Natural killer cell (primary cell): ENCODE measurements around the gene PPP2R5C. TPM values are rescaled to one million over a fixed set of nuclear protein-coding genes. Genes with fewer than 3 reads are reported as not detected.

Experiments
- ATAC-seq, 3 donors: fragments of 150-1000 bp in 2 of 3; fragments of 200-7000 bp in 1 of 3; cut with Tn5 transposase; 1 replicate in 1 of 3; 2 replicates in 2 of 3; pipeline ENCODE4 v1.10.0; 2021; ENCODE audit warnings: mild to moderate bottlenecking in 2 of 3, moderate library complexity in 2 of 3
- DNase-seq, 2 donors: peaks; one replicate each; pipeline versions ENCODE4 v3.0.0 to v3.0.0-alpha.2; 2013 to 2021; ENCODE audit warnings: mixed read lengths in 1 of 2
- H3K27ac ChIP-seq: one replicate; pipeline ENCODE4 v1.5.1; 2013; ENCODE audit warnings: mild to moderate bottlenecking, low read length
- H3K27me3 ChIP-seq: one replicate; pipeline ENCODE4 v1.6.1; 2013; ENCODE audit warnings: low read length; ENCODE audit not compliant: control insufficient read depth, insufficient read depth
- H3K36me3 ChIP-seq: one replicate; pipeline ENCODE4 v1.6.1; 2013; ENCODE audit warnings: low read length; ENCODE audit not compliant: control insufficient read depth, insufficient read depth
- H3K4me1 ChIP-seq: one replicate; pipeline ENCODE4 v1.6.1; 2013; ENCODE audit warnings: low read length; ENCODE audit not compliant: control insufficient read depth, insufficient read depth
- H3K4me3 ChIP-seq: one replicate; pipeline ENCODE4 v1.5.1; 2013; ENCODE audit warnings: low read length
- H3K9me3 ChIP-seq: one replicate; pipeline ENCODE4 v1.6.1; 2013; ENCODE audit warnings: low read length; ENCODE audit not compliant: control insufficient read depth, insufficient read depth
- H3K27ac Mint-ChIP-seq, 2 donors: one replicate each; pipeline ENCODE4 v1.8.0; 2022; ENCODE audit warnings: mild to moderate bottlenecking in 2 of 2, mixed read lengths in 2 of 2, moderate library complexity in 1 of 2
- H3K27me3 Mint-ChIP-seq, 2 donors: one replicate each; pipeline ENCODE4 v1.8.0; 2022; ENCODE audit warnings: low read depth in 2 of 2, mixed read lengths in 2 of 2
- H3K36me3 Mint-ChIP-seq: one replicate; pipeline ENCODE4 v1.8.0; 2022; ENCODE audit warnings: mixed read lengths
- H3K4me1 Mint-ChIP-seq, 2 donors: one replicate each; pipeline ENCODE4 v1.8.0; 2022; ENCODE audit warnings: mixed read lengths in 2 of 2
- H3K4me3 Mint-ChIP-seq: one replicate; pipeline ENCODE4 v1.8.0; 2022; ENCODE audit warnings: mild to moderate bottlenecking, moderate library complexity, mixed read lengths
- H3K9me3 Mint-ChIP-seq, 2 donors: one replicate each; pipeline ENCODE4 v1.8.0; 2022; ENCODE audit warnings: mixed read lengths in 2 of 2
- WGBS: methylation state at CpG from one replicate; pipeline ENCODE4 v1.1.7; 2013; ENCODE audit warnings: missing lambda C conversion rate; ENCODE audit not compliant: insufficient coverage; 5-methylcytosine and 5-hydroxymethylcytosine counted together
- intact Hi-C: fragments of 100-400 bp; cut with micrococcal nuclease; formaldehyde crosslinking; loops from one replicate; pipeline ENCODE4 v1.14.2; 2022
- total RNA-seq, 4 donors: library from RNA; stranded (reverse); fragments of 120-200 nt in 1 of 4; gene quantifications; one replicate each; pipeline versions ENCODE4 v1.2.3 to v1.2.4, GENCODE V29; 2013 to 2022
- TF ChIP-seq, protein P1 (sequence below): fragments of 200-600 bp; IDR thresholded peaks from one replicate; pipeline ENCODE4 v1.8.0; 2022; ENCODE audit warnings: antibody characterized with exemption

The PPP2R5C gene
- total RNA-seq, 3 donors from 2014 or later (not counting 1 experiment from before 2014, with no cell fraction given) = 716 to 779 (median 736) TPM

GRCh38 chr14:101726954-101727302 is 34.6 kb upstream of the PPP2R5C start:
- Mint-ChIP-seq H3K9me3 (no peaks in the 10 kb centered on the region), H3K27ac (peak overlapping the region; percentile 88), H3K4me1 (peaks cover 72 to 81% of the 10 kb centered on the region in 2 donors), H3K36me3 (no peaks in the 10 kb centered on the region), H3K4me3 (peak overlapping the region; percentile 70), H3K27me3 (no peaks in the 10 kb centered on the region)
- H3K27me3 ChIP-seq = no peaks in the 10 kb centered on the region
- WGBS = 79% methylated on average over 8 of the region's 8 CpGs
- TF ChIP-seq, protein P1, sequence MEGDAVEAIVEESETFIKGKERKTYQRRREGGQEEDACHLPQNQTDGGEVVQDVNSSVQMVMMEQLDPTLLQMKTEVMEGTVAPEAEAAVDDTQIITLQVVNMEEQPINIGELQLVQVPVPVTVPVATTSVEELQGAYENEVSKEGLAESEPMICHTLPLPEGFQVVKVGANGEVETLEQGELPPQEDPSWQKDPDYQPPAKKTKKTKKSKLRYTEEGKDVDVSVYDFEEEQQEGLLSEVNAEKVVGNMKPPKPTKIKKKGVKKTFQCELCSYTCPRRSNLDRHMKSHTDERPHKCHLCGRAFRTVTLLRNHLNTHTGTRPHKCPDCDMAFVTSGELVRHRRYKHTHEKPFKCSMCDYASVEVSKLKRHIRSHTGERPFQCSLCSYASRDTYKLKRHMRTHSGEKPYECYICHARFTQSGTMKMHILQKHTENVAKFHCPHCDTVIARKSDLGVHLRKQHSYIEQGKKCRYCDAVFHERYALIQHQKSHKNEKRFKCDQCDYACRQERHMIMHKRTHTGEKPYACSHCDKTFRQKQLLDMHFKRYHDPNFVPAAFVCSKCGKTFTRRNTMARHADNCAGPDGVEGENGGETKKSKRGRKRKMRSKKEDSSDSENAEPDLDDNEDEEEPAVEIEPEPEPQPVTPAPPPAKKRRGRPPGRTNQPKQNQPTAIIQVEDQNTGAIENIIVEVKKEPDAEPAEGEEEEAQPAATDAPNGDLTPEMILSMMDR = no peak
- no peak overlapping the region for H3K4me3 ChIP-seq
- no peaks in the 10 kb centered on the region for H3K36me3 ChIP-seq
- H3K27ac ChIP-seq = peak overlapping the region; percentile 45
- H3K9me3 ChIP-seq = no peaks in the 10 kb centered on the region
- ATAC-seq (no peak), DNase-seq (peak in 1 of 2 donors; percentile 16)
- H3K4me1 ChIP-seq = peaks cover 52% of the 10 kb centered on the region
- intact Hi-C loops = loop anchor here (1.0 to 10.0 kb wide), 4 partner anchors 14 to 1652 kb away; no protein-coding TSS in a partner anchor

DNA sequence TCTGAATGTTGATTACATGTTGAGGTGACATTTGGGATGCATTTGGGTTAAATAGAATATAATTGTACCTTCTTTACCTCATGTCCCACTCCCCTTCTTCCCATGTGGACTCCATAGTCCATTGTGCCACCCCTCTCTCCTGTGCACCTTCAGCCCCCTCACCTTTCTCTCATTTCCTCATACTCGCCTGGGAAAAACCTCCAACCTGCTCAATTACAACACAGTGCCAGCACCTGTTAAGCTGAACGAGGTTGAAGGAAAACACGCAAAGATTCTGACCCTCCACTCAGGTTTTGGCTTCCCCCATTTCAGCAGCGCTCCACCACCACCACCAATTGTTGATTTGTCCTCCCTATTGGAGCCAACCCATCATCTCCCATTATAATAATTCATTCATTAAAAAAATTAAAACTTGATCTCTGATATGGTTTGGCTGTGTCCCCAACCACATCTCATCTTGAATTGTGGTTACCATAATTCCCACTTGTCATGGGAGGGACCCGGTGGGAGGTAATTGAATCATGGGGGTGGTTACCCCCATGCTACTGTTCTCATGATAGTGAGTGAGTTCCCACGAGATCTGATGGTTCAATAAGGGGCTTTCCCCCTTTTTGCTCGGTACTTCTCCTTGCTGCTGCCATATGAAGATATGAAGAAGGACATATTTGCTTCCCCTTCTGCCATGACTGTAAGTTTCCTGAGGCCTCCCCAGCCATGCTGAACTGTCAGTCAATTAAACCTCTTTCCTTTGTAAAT is 33.7 kb upstream of the PPP2R5C start:
- H3K4me3 ChIP-seq = no peak overlapping the region
- intact Hi-C loops = loop anchor here (2.0 to 10.0 kb wide), 2 partner anchors 21 to 1653 kb away; no protein-coding TSS in a partner anchor
- H3K9me3 Mint-ChIP-seq = no peaks in the 10 kb centered on the region
- TF ChIP-seq, protein P1 = no peak
- no peaks in the 10 kb centered on the region for H3K36me3 ChIP-seq
- peak in 1 of 2 donors; percentile 38 for DNase-seq
- no peaks in the 10 kb centered on the region for H3K9me3 ChIP-seq
- no peaks in the 10 kb centered on the region for H3K27me3 Mint-ChIP-seq
- peaks cover 70 to 80% of the 10 kb centered on the region in 2 donors for H3K4me1 Mint-ChIP-seq
- no peaks in the 10 kb centered on the region for H3K36me3 Mint-ChIP-seq
- WGBS = 54% methylated on average over 7 of the region's 7 CpGs
- H3K27me3 ChIP-seq = no peaks in the 10 kb centered on the region
- no peak for ATAC-seq
- H3K27ac Mint-ChIP-seq = peak overlapping the region; percentile 88
- H3K4me3 Mint-ChIP-seq = peak overlapping the region; percentile 35
- H3K27ac ChIP-seq = peak overlapping the region; percentile 45
- peaks cover 51% of the 10 kb centered on the region for H3K4me1 ChIP-seq

DNA sequence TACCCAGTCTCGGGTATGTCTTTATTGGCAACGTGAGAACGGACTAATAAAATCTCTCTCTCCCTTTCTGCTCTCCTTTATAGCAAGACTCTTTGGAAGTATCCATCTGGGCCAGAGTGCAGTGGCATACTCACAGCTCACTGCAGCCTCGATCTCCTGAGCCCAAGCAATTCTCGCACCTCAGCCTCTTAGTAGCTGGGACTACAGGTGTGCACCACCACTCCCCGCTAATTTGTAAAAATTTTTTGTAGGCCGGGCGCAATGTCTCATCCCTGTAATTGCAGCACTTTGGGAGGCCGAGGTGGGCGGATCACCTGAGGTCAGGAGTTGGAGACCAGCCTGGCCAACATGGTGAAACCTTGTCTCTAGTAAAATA is 33.2 kb upstream of the PPP2R5C start:
- intact Hi-C loops = loop anchor here (10.0 kb wide), 1 partner anchor 1654 kb away; no protein-coding TSS in a partner anchor
- no peaks in the 10 kb centered on the region for H3K9me3 Mint-ChIP-seq
- no peak for DNase-seq
- H3K36me3 ChIP-seq = no peaks in the 10 kb centered on the region
- H3K27ac Mint-ChIP-seq = peak overlapping the region; percentile 88
- H3K4me3 Mint-ChIP-seq = peak overlapping the region; percentile 35
- no peaks in the 10 kb centered on the region for H3K36me3 Mint-ChIP-seq
- H3K4me3 ChIP-seq = no peak overlapping the region
- ATAC-seq = no peak
- no peak overlapping the region for H3K27ac ChIP-seq
- no peaks in the 10 kb centered on the region for H3K27me3 Mint-ChIP-seq
- H3K27me3 ChIP-seq = no peaks in the 10 kb centered on the region
- TF ChIP-seq, protein P1 = no peak
- H3K9me3 ChIP-seq = no peaks in the 10 kb centered on the region
- peaks cover 50% of the 10 kb centered on the region for H3K4me1 ChIP-seq
- peaks cover 65 to 75% of the 10 kb centered on the region in 2 donors for H3K4me1 Mint-ChIP-seq
- 97% methylated on average over 10 of the region's 10 CpGs for WGBS
